Spleen (tissue), 7 donors: ENCODE data around the gene KLLN.

ENCODE experiments used
- POLR2A ChIP-seq, 3 donors: fragments of 450-650 bp; IDR thresholded peaks; one replicate each; pipeline ENCODE4 v1.5.1; 2017; ENCODE audit warnings: antibody characterized with exemption in 3 of 3, mild to moderate bottlenecking in 1 of 3
- POLR2AphosphoS5 ChIP-seq, 3 donors: sonication (generic); formaldehyde crosslinking; IDR thresholded peaks; one replicate each; pipeline ENCODE4 v1.5.1; 2017; ENCODE audit warnings: antibody characterized with exemption in 3 of 3
- TF ChIP-seq, protein P1 (sequence below), 11 experiments: fragments of 200-600 bp in 7 of 11; fragments of 450-650 bp in 4 of 11; sonication (generic) in 4 of 11; IDR thresholded peaks in 8 of 11; conservative IDR thresholded peaks in 3 of 11; 1 replicate in 7 of 11; 2 replicates in 4 of 11; pipeline versions ENCODE4 v1.4.0 to v1.8.0; 2016 to 2021; ENCODE audit warnings: antibody characterized with exemption in 11 of 11, inconsistent platforms in 4 of 11, mild to moderate bottlenecking in 1 of 11
- donor health status: DM: no; HTN: no; CAD: no; lungs with moderate emphysema.
- donor health status: DM: no; HTN: no; CAD: no.
- donor health status: DM: no; HTN: no; CAD: no.

DNA sequence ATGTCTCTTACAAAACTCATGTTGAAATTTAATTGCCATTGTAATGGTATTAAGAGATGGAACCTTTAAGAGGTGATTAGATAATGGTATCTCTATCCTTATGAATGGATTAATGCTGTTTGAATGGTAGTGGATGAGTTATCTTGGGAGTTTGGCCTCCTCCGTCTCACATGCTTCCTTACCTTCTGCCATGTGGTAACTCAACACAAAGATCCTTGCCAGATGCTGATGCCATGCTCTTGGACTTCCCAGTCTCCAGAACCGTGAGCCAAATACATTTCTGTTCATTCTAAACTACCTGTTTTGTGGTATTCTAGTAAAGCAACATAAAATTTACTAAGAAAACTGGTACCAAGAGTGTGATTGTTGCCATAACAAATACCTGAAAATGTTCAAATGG, 23.3 kb upstream of the KLLN start:
- TF ChIP-seq, protein P1, sequence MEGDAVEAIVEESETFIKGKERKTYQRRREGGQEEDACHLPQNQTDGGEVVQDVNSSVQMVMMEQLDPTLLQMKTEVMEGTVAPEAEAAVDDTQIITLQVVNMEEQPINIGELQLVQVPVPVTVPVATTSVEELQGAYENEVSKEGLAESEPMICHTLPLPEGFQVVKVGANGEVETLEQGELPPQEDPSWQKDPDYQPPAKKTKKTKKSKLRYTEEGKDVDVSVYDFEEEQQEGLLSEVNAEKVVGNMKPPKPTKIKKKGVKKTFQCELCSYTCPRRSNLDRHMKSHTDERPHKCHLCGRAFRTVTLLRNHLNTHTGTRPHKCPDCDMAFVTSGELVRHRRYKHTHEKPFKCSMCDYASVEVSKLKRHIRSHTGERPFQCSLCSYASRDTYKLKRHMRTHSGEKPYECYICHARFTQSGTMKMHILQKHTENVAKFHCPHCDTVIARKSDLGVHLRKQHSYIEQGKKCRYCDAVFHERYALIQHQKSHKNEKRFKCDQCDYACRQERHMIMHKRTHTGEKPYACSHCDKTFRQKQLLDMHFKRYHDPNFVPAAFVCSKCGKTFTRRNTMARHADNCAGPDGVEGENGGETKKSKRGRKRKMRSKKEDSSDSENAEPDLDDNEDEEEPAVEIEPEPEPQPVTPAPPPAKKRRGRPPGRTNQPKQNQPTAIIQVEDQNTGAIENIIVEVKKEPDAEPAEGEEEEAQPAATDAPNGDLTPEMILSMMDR (IDR thresholded peaks at IDR 0.05 in 8 of 11, conservative IDR thresholded peaks at IDR 0.05 in 3 of 11), result no peak
- TF ChIP-seq POLR2A (IDR thresholded peaks at IDR 0.05), result no peak
- TF ChIP-seq POLR2AphosphoS5 (IDR thresholded peaks at IDR 0.05), result no peak
